ENCODE measurements around the gene HYDIN.
"Not testable (repeated sequence)": the region's sequence is repeated elsewhere in the genome, so short reads cannot be mapped to it uniquely, and the experiment has no call there.

HYDIN gene

GRCh38 chr16:71080777-71081176 lies 149.7 kb downstream of the HYDIN start:
- not testable (repeated sequence) for DNase-seq

- DNase-seq = not testable (repeated sequence)
These were observed 150.3 kb downstream of the HYDIN start for GRCh38 chr16:71080262-71080661.

- not testable (repeated sequence) for DNase-seq
These were observed 159.9 kb downstream of the HYDIN start for GRCh38 chr16:71070651-71071050.

GRCh38 chr16:71069842-71070241 lies 160.7 kb downstream of the HYDIN start:
- not testable (repeated sequence) for DNase-seq

GRCh38 chr16:71053897-71054609 lies 176.5 kb downstream of the HYDIN start:
- not testable (repeated sequence) for DNase-seq

GRCh38 chr16:71050307-71050706 lies 180.2 kb downstream of the HYDIN start:
- not testable (repeated sequence) for DNase-seq

- not testable (repeated sequence) for DNase-seq
These were observed 191.0 kb downstream of the HYDIN start for GRCh38 chr16:71039368-71040111.

- not testable (repeated sequence) for DNase-seq
These were observed 192.1 kb downstream of the HYDIN start for GRCh38 chr16:71038421-71038820.

GRCh38 chr16:71037987-71038386 lies 192.5 kb downstream of the HYDIN start:
- not testable (repeated sequence) for DNase-seq

GRCh38 chr16:71028032-71028727 lies 202.3 kb downstream of the HYDIN start:
- DNase-seq = not testable (repeated sequence)

- not testable (repeated sequence) for DNase-seq
These were observed 203.0 kb downstream of the HYDIN start for GRCh38 chr16:71027511-71027910.

- not testable (repeated sequence) for DNase-seq
These were observed 206.6 kb downstream of the HYDIN start for GRCh38 chr16:71023851-71024439.

GRCh38 chr16:71021961-71022537 lies 208.5 kb downstream of the HYDIN start:
- not testable (repeated sequence) for DNase-seq

GRCh38 chr16:71019067-71019682 lies 211.3 kb downstream of the HYDIN start:
- not testable (repeated sequence) for DNase-seq

GRCh38 chr16:71015419-71015818 lies 215.1 kb downstream of the HYDIN start:
- not testable (repeated sequence) for DNase-seq

GRCh38 chr16:71009440-71010223 lies 220.9 kb downstream of the HYDIN start:
- not testable (repeated sequence) for DNase-seq

GRCh38 chr16:71006516-71006915 lies 224.0 kb downstream of the HYDIN start:
- not testable (repeated sequence) for DNase-seq

GRCh38 chr16:70999735-71000134 lies 230.8 kb downstream of the HYDIN start:
- DNase-seq = not testable (repeated sequence)

GRCh38 chr16:70995799-70996198 lies 234.7 kb downstream of the HYDIN start:
- DNase-seq = not testable (repeated sequence)

- DNase-seq = not testable (repeated sequence)
These were observed 238.0 kb downstream of the HYDIN start for GRCh38 chr16:70992511-70992910.
